Hair follicular keratinocyte (primary cell): ENCODE results near the gene NPIPB8. TPM values are rescaled to one million over a fixed set of nuclear protein-coding genes. Genes with fewer than 3 reads are reported as not detected.

Experiments
- total RNA-seq: library from RNA; depleted of rRNA; stranded (reverse); fragments of >200 nt; gene quantifications from 2 replicates; pipeline ENCODE4 v1.2.3, GENCODE V29; 2015

Gene NPIPB8
- 0.11 TPM in 1 of 2 replicates, not detected in the other for total RNA-seq

DNA sequence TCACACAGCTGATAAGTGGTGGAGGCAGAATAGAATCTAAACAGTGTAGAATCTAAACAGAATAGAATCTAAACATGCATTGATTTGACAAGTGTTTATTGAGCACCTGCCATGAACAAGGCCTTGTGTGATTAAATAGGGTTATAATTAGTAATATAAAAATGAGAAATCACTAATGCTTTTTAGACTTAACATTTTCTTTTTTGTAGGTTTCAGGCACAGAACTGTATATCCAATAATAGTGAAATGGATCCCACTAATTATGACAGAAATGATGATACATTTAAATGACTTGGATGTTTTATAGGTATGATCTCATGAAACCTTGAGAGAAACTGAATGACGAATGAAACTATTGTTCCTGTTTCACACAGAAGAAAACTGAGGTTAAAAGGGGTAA, at the start of gene NPIPB8:
TSS of gene NPIPB8 (plus strand) at position 301 of the 400 bp plus-strand sequence. CDS start 296 bp downstream, outside the sequence.

DNA sequence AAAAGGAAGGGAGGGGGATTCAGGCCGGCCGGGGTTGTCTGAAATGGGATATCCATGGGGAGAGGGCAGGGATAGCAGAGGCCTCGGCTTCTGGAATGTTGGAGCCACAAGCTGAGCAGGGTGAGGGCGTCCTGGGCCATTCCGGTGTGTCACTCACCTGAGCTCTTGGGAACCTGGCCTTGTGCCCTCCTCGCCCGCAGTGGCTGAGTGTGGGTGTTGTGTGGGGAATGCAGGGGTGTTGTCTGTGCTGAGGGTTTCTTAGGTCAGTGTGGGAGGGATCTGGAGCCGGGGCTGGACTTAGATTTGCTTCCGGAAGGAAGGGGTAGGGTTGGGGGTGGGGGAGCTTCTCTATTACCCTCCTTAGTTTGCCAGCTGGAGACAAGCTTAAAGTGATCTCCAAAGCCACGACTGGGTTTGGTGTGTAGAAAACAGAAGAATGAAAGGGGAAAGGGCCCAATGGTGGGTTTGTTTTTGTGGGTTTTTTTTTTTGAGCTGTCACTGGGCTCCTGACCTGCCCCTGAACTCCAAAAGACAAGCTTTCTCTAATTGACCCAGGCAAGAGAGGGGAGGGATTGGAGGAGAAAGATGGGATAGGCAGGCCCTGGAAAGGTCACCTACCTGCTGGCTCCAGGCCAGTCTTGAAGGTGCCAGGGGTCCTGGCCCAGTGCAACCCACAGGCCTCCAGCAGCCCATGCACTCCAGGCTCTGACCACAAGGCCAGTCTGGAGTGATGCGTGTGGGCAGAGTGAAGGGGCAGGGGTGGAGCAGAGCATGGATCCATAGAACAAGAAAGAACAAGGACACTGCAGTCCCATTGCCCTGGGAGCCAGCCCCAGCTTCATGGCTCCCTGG, 40.8 kb upstream of the NPIPB8 start, which contains the start of gene SULT1A2:
TSS of gene SULT1A2 (minus strand) at position 211 of the 852 bp plus-strand sequence. CDS start 1,120 bp downstream, outside the sequence.

DNA sequence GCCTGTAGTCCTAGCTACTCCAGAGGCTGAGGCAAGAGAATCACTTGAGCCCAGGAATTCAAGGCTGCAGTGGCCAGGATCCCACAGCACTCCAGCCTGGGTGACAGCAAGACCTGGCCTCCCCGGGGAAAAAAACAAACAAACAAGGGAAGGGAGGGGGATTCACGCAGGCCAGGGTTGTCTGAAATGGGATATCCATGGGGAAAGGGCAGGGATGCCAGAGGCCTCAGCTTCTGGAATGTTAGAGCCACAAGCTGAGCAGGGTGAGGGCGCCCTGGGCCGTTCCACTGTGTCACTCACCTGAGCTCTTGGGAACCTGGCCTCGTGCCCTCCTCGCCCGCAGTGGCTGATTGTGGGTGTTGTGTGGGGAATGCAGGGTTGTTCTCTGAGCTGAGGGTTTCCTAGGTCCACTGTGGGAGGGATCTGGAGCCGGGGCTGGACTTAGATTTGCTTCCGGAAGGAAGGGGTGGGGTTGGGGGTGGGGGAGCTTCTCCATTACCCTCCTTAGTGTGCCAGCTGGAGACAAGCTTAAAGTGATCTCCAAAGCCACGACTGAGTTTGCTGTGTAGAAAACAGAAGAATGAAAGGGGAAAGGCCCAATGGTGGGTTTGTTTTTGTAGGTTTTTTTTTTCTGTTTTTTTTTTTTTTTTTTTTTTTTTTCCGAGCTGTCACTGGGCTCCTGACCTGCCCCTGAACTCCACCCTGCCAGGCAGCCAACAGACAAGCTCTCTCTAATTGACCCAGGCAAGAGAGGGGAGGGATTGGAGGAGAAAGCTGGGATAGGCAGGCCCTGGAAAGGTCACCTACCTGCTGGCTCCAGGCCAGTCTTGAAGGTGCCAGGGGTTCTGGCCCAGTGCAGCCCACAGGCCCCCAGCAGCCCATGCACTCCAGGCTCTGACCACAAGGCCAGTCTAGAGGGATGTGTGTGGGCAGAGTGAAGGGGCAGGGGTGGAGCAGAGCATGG, 28.0 kb upstream of the NPIPB8 start, which contains the start of gene SULT1A1:
TSS of gene SULT1A1 (minus strand) at position 414 of the 964 bp plus-strand sequence. CDS start 1,189 bp downstream, outside the sequence.

Other genes starting within 250 kb of the NPIPB8 start
- gene EIF3CL, start 234.2 kb upstream of the NPIPB8 start, total RNA-seq: 107 and 134 TPM in 2 replicates
- not detected in 2 replicates for gene NPIPB7, start 165.7 kb upstream of the NPIPB8 start, total RNA-seq
- 4.5 and 9.3 TPM in 2 replicates for gene CLN3, start 146.0 kb upstream of the NPIPB8 start, total RNA-seq
- 0.04 TPM in 1 of 2 replicates, not detected in the other for gene APOBR, start 143.4 kb upstream of the NPIPB8 start, total RNA-seq
- not detected in 2 replicates for gene IL27, start 131.2 kb upstream of the NPIPB8 start, total RNA-seq
- 20.5 and 35.1 TPM in 2 replicates for gene NUPR1, start 99.1 kb upstream of the NPIPB8 start, total RNA-seq
- gene SGF29, start 84.1 kb upstream of the NPIPB8 start, total RNA-seq: 14.3 and 17.2 TPM in 2 replicates
- 0.23 TPM in 1 of 2 replicates, not detected in the other for gene SULT1A2, start 41.0 kb upstream of the NPIPB8 start, total RNA-seq
- gene SULT1A1, start 28.0 kb upstream of the NPIPB8 start, total RNA-seq: 5.2 and 7.3 TPM in 2 replicates
- 151 and 224 TPM in 2 replicates for gene EIF3C, start 73.4 kb downstream of the NPIPB8 start, total RNA-seq
- gene NPIPB9, start 113.7 kb downstream of the NPIPB8 start, total RNA-seq: 0.23 TPM in 1 of 2 replicates, not detected in the other
- gene ATXN2L, start 184.9 kb downstream of the NPIPB8 start, total RNA-seq: 44.7 and 73.6 TPM in 2 replicates
- 178 and 257 TPM in 2 replicates for gene TUFM, start 208.3 kb downstream of the NPIPB8 start, total RNA-seq
- gene SH2B1, start 225.8 kb downstream of the NPIPB8 start, total RNA-seq: 13.8 and 20.2 TPM in 2 replicates
- 0.19 and 0.39 TPM in 2 replicates for gene ATP2A1, start 240.4 kb downstream of the NPIPB8 start, total RNA-seq